CD4-positive, alpha-beta T cell (primary cell): Measurements from ENCODE around the gene PF4V1. TPM values are rescaled to one million over a fixed set of nuclear protein-coding genes. Genes with fewer than 3 reads are reported as not detected.

ENCODE experiments used
- ATAC-seq: fragments of 200-7000 bp; cut with Tn5 transposase; one replicate; pipeline ENCODE4 v1.10.0; 2022; ENCODE audit warnings: mild to moderate bottlenecking; ENCODE audit not compliant: poor library complexity
- CTCF ChIA-PET: fragments of 350-600 bp; sonication (Branson Sonifier 250); formaldehyde crosslinking; loops from one replicate; lab custom pipeline; 2021; ENCODE audit warnings: antibody characterized with exemption, inconsistent platforms; lab: Charles Lee
- POLR2A ChIA-PET: fragments of 350-600 bp; sonication (Branson Sonifier 250); formaldehyde crosslinking; loops from one replicate; lab custom pipeline; 2021; ENCODE audit warnings: antibody characterized with exemption, inconsistent platforms; lab: Charles Lee
- DNase-seq, 14 experiments: peaks; one replicate each; pipeline ENCODE4 v3.0.0-alpha.2; 2013 to 2020; ENCODE audit warnings: mixed read lengths in 2 of 14
- H3K27ac ChIP-seq, 2 donors: one replicate each; pipeline versions ENCODE4 v1.5.1 to v1.7.0; 2013; ENCODE audit warnings: low read length in 2 of 2, low read depth in 1 of 2, mild to moderate bottlenecking in 1 of 2
- H3K27me3 ChIP-seq, 2 experiments: 1 replicate in 1 of 2; 2 replicates in 1 of 2; pipeline versions ENCODE4 v1.6.1 to v1.7.0; 2013; ENCODE audit warnings: low read length in 2 of 2, control low read depth in 1 of 2, mild to moderate bottlenecking in 1 of 2, moderate library complexity in 1 of 2; ENCODE audit not compliant: insufficient read depth in 2 of 2, control insufficient read depth in 1 of 2
- H3K36me3 ChIP-seq: one replicate; pipeline ENCODE4 v1.6.1; 2013; ENCODE audit warnings: low read length, control low read depth; ENCODE audit not compliant: insufficient read depth
- H3K4me1 ChIP-seq: one replicate; pipeline ENCODE4 v1.6.1; 2013; ENCODE audit warnings: low read length, control low read depth; ENCODE audit not compliant: insufficient read depth
- H3K4me3 ChIP-seq: one replicate; pipeline ENCODE4 v1.5.1; 2013; ENCODE audit warnings: mild to moderate bottlenecking, low read length, moderate library complexity
- H3K9me3 ChIP-seq, 2 experiments: 1 replicate in 1 of 2; 2 replicates in 1 of 2; pipeline versions ENCODE4 v1.6.1 to v1.7.0; 2013; ENCODE audit warnings: low read length in 2 of 2, mild to moderate bottlenecking in 2 of 2, control low read depth in 1 of 2, moderate library complexity in 1 of 2; ENCODE audit not compliant: control insufficient read depth in 1 of 2, insufficient read depth in 1 of 2
- H3K27ac Mint-ChIP-seq: one replicate; pipeline ENCODE4 v1.8.0; 2020; ENCODE audit warnings: mixed read lengths
- H3K27me3 Mint-ChIP-seq: one replicate; pipeline ENCODE4 v1.8.0; 2021; ENCODE audit warnings: mixed read lengths
- H3K36me3 Mint-ChIP-seq: one replicate; pipeline ENCODE4 v1.8.0; 2021; ENCODE audit warnings: low read depth, mixed read lengths
- H3K4me1 Mint-ChIP-seq: one replicate; pipeline ENCODE4 v1.8.0; 2021; ENCODE audit warnings: low read depth, mixed read lengths
- H3K4me3 Mint-ChIP-seq: one replicate; pipeline ENCODE4 v1.8.0; 2020; ENCODE audit warnings: mild to moderate bottlenecking, mixed read lengths
- H3K9me3 Mint-ChIP-seq: one replicate; pipeline ENCODE4 v1.8.0; 2020; ENCODE audit warnings: mixed read lengths
- intact Hi-C, 2 experiments: fragments of 100-400 bp; cut with DNase I in 1 of 2; cut with micrococcal nuclease in 1 of 2; formaldehyde crosslinking; loops; one replicate each; pipeline versions ENCODE4 v1.15.1 to v1.9.0; 2023 to 2025; cut with DNase I, micrococcal nuclease
- total RNA-seq, 174 experiments: library from RNA in 2 of 174; stranded (reverse) in 2 of 174; gene quantifications; one replicate each; pipeline ENCODE4 v1.2.3 and lab custom pipeline; 2021 to 2026
- TF ChIP-seq, protein P1 (sequence below): fragments of 200-600 bp; IDR thresholded peaks from one replicate; pipeline ENCODE4 v1.8.0; 2022; ENCODE audit warnings: antibody characterized with exemption, mild to moderate bottlenecking

PF4V1 gene
- total RNA-seq, 2 experiments from 2014 or later: not detected

DNA sequence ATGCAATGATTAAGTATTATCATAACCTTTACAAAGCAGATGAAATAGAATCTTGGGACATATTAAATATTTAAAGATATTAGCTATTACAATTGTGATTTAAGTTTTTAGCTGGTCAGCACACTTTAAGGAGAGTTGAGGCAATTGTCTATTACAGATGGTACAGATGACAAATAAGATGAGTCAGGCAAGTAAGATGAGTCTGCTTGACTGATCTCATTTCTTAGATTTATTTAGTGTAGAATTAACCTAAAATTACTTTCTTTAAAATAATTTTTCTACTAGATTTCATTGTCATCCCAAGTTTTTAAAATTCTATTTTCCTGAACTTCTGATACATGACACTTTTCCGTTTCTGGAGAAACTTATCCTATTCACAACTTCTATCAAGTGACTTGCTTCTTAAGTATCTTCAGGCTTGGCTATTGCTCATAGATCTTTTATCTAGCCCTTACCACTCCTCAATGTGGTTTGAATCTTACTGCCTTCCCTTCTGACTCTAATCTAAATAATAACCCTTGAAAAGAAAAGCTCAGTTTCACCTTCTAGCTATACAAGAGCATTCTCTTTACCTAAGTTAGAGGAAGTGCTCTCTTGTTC is 49.0 kb downstream of the PF4V1 start:
- ATAC-seq: no peak
- Histone ChIP-seq H3K36me3 (no peaks in the 10 kb centered on the region), H3K27ac (no peak overlapping the region), H3K9me3 (no peaks in the 10 kb centered on the region), H3K27me3 (no peaks in the 10 kb centered on the region), H3K4me3 (no peak overlapping the region), H3K4me1 (no peaks in the 10 kb centered on the region)
- DNase-seq: no peak
- TF ChIP-seq, protein P1, sequence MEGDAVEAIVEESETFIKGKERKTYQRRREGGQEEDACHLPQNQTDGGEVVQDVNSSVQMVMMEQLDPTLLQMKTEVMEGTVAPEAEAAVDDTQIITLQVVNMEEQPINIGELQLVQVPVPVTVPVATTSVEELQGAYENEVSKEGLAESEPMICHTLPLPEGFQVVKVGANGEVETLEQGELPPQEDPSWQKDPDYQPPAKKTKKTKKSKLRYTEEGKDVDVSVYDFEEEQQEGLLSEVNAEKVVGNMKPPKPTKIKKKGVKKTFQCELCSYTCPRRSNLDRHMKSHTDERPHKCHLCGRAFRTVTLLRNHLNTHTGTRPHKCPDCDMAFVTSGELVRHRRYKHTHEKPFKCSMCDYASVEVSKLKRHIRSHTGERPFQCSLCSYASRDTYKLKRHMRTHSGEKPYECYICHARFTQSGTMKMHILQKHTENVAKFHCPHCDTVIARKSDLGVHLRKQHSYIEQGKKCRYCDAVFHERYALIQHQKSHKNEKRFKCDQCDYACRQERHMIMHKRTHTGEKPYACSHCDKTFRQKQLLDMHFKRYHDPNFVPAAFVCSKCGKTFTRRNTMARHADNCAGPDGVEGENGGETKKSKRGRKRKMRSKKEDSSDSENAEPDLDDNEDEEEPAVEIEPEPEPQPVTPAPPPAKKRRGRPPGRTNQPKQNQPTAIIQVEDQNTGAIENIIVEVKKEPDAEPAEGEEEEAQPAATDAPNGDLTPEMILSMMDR: no peak
- ChIA-PET POLR2A (no interaction called here), CTCF (no interaction called here)
- H3K4me1 Mint-ChIP-seq: no peaks in the 10 kb centered on the region
- no peak overlapping the region for H3K27ac Mint-ChIP-seq
- no peak overlapping the region for H3K4me3 Mint-ChIP-seq
- intact Hi-C loops: no loop called here
- no peaks in the 10 kb centered on the region for H3K36me3 Mint-ChIP-seq
- H3K9me3 Mint-ChIP-seq: peaks cover 6% of the 10 kb centered on the region
- no peaks in the 10 kb centered on the region for H3K27me3 Mint-ChIP-seq

DNA sequence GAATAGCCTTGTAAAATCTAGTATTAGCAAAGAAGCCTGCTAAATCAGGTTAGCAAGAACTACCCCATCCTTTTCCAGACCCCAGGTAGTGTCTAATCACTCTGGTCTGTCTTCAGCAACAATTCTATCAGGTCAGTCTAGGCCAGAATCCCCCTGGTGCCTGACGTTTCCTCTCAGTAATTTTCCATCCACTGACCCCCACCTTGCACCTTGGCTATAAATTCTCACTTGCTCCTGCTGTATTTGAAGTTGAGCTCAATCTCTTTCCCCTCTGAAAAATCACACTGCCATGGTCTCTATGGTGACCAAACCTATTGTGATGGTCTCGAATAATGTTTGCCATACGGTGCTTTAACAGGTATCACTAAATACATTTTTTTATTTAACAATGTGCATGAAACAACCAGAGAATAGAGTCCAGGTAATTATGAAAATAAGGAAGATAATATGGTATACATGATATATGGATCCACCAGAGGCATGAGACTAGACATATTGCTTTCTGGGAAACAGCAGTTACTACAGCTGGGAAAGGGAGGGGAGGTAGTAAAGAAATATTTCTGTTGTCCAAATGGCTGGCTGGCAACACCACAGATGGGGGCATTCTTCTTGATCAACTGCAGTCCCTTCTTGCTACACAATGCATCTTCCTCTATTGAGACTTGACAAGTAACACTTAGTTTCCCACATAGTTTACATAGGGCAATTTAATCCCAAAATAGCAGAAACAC is 49.9 kb downstream of the PF4V1 start:
- Histone ChIP-seq H3K27ac (no peak overlapping the region), H3K9me3 (no peaks in the 10 kb centered on the region), H3K4me1 (no peaks in the 10 kb centered on the region), H3K4me3 (no peak overlapping the region), H3K27me3 (no peaks in the 10 kb centered on the region), H3K36me3 (no peaks in the 10 kb centered on the region)
- ATAC-seq: no peak
- H3K4me1 Mint-ChIP-seq: no peaks in the 10 kb centered on the region
- H3K36me3 Mint-ChIP-seq: no peaks in the 10 kb centered on the region
- DNase-seq: no peak
- ChIA-PET CTCF (no interaction called here), POLR2A (no interaction called here)
- H3K27me3 Mint-ChIP-seq: no peaks in the 10 kb centered on the region
- H3K9me3 Mint-ChIP-seq: peaks cover 10% of the 10 kb centered on the region
- TF ChIP-seq, protein P1: no peak
- no peak overlapping the region for H3K27ac Mint-ChIP-seq
- intact Hi-C loops: no loop called here
- H3K4me3 Mint-ChIP-seq: no peak overlapping the region

Other genes with a start within 250 kb of the PF4V1 start
- under 1 TPM; 0.25 to 0.28 TPM for gene RASSF6, start 232.9 kb upstream of the PF4V1 start, total RNA-seq
- gene CXCL8, start 112.7 kb upstream of the PF4V1 start, total RNA-seq: 10 to 100 TPM in 1 of 2 experiments, 1 to 10 TPM in 1; 9.9 to 11.4 TPM
- not detected for gene CXCL6, start 16.6 kb upstream of the PF4V1 start, total RNA-seq
- gene CXCL1, start 16.1 kb downstream of the PF4V1 start, total RNA-seq: not detected
- not detected for gene PF4, start 128.7 kb downstream of the PF4V1 start, total RNA-seq
- gene PPBP, start 134.9 kb downstream of the PF4V1 start, total RNA-seq: under 1 TPM; 0.52 to 0.95 TPM
- not detected for gene CXCL5, start 145.4 kb downstream of the PF4V1 start, total RNA-seq
- gene CXCL3, start 185.4 kb downstream of the PF4V1 start, total RNA-seq: under 1 TPM; 0.30 to 0.61 TPM
- 1 to 10 TPM; 3.4 to 3.8 TPM for gene CXCL2, start 245.9 kb downstream of the PF4V1 start, total RNA-seq